DOHH2 (cell line): Measurements from ENCODE around the gene GNA14.
"Not testable (repeated sequence)": the region's sequence is repeated elsewhere in the genome, so short reads cannot be mapped to it uniquely, and the experiment has no call there.

ENCODE experiments used
- H3F3A ChIP-seq: fragments of 200-600 bp; sonication (generic), shearing (Covaris generic); 2 replicates; pipeline ENCODE4 v1.6.0; 2016; ENCODE audit warnings: antibody characterized with exemption, mild to moderate bottlenecking; ENCODE audit not compliant: control insufficient read depth, insufficient read depth
- H3K27ac ChIP-seq: fragments of 200-600 bp; sonication (generic); 2 replicates; pipeline ENCODE4 v1.5.1; 2014; ENCODE audit warnings: low read depth, mild to moderate bottlenecking, low read length, moderate library complexity
- H3K27me3 ChIP-seq: fragments of 200-600 bp; sonication (generic); 2 replicates; pipeline ENCODE4 v1.6.1; 2014; ENCODE audit warnings: mild to moderate bottlenecking, low read length, mixed read lengths; ENCODE audit not compliant: control insufficient read depth
- H3K36me3 ChIP-seq: fragments of 200-600 bp; sonication (generic); 2 replicates; pipeline ENCODE4 v1.6.1; 2014; ENCODE audit warnings: mild to moderate bottlenecking, low read length, moderate library complexity, mixed read lengths; ENCODE audit not compliant: control insufficient read depth
- H3K4me1 ChIP-seq: fragments of 200-600 bp; sonication (generic); 2 replicates; pipeline ENCODE4 v1.6.1; 2014; ENCODE audit warnings: mild to moderate bottlenecking, low read length, mixed read lengths; ENCODE audit not compliant: control insufficient read depth
- H3K4me2 ChIP-seq: fragments of 200-600 bp; sonication (generic); 2 replicates; pipeline ENCODE4 v1.6.0; 2014; ENCODE audit warnings: mild to moderate bottlenecking, low read length, moderate library complexity
- H3K4me3 ChIP-seq: fragments of 200-600 bp; sonication (generic); 2 replicates; pipeline ENCODE4 v1.5.1; 2014; ENCODE audit warnings: mild to moderate bottlenecking, low read length, mixed read lengths
- H3K79me2 ChIP-seq: fragments of 200-600 bp; sonication (generic); 2 replicates; pipeline ENCODE4 v1.6.1; 2014; ENCODE audit warnings: mild to moderate bottlenecking, low read length, mixed read lengths; ENCODE audit not compliant: control insufficient read depth
- H3K9me2 ChIP-seq: fragments of 200-600 bp; sonication (generic); replicated peaks from 2 replicates; pipeline ENCODE4 v1.6.1; 2014; ENCODE audit warnings: mild to moderate bottlenecking, low read length, mixed read lengths; ENCODE audit not compliant: control insufficient read depth
- H3K9me3 ChIP-seq: fragments of 200-600 bp; sonication (generic); 2 replicates; pipeline ENCODE4 v1.6.1; 2014; ENCODE audit warnings: antibody characterized with exemption, low read length, mixed read lengths; ENCODE audit not compliant: control insufficient read depth, insufficient read depth
- H4K20me1 ChIP-seq: fragments of 200-600 bp; sonication (generic); 2 replicates; pipeline ENCODE4 v1.6.0; 2014; ENCODE audit warnings: low read depth, mild to moderate bottlenecking, antibody characterized with exemption, low read length, moderate library complexity; ENCODE audit not compliant: control insufficient read depth, insufficient read depth
- CTCF ChIP-seq: fragments of 200-600 bp; sonication (generic); IDR thresholded peaks from one replicate; pipeline ENCODE4 v1.5.1; 2014; ENCODE audit warnings: antibody characterized with exemption, mild to moderate bottlenecking, low read depth, low read length; ENCODE audit not compliant: poor library complexity, severe bottlenecking
- EZH2phosphoT487 ChIP-seq: fragments of 200-600 bp; sonication (generic); IDR thresholded peaks from 2 replicates; pipeline ENCODE4 v1.6.1; 2017; ENCODE audit warnings: borderline replicate concordance, mild to moderate bottlenecking, antibody characterized with exemption, low read length, moderate library complexity, mixed read lengths

Gene GNA14

DNA sequence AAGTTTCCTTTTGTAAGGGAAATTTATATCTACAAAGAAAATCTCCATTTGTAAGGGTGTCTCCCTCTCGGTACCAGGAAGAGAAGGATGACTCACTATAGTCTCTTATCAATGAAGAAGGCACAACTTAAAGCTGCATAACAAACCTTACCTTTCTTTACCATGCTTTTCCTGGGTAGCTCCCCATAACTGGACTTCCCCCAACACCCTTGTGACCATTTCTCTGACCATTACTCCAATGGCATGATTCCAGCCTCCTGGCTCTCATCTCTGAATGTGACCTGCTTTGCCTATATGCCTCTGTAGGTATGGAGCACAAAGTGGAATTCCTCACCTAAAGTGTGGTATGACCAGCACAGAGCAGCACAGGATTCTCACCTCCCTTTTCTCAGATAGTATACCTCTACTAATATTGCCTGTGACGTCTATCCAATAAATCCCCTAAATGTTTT lies 62.8 kb downstream of the GNA14 start:
- no peak overlapping the region for H3K4me3 ChIP-seq
- H3K27ac ChIP-seq, result no peak overlapping the region
- no peaks in the 10 kb centered on the region for H3K4me1 ChIP-seq
- no peaks in the 10 kb centered on the region for H3K27me3 ChIP-seq
- H3K36me3 ChIP-seq, result no peaks in the 10 kb centered on the region
- H3K9me3 ChIP-seq, result no peaks in the 10 kb centered on the region
- no peaks in the 10 kb centered on the region for H3K9me2 ChIP-seq
- no peak overlapping the region for H3K4me2 ChIP-seq
- no peaks in the 10 kb centered on the region for H3F3A ChIP-seq
- TF ChIP-seq EZH2phosphoT487, result no peak
- no peak for TF ChIP-seq CTCF
- no peaks in the 10 kb centered on the region for H4K20me1 ChIP-seq
- no peaks in the 10 kb centered on the region for H3K79me2 ChIP-seq

DNA sequence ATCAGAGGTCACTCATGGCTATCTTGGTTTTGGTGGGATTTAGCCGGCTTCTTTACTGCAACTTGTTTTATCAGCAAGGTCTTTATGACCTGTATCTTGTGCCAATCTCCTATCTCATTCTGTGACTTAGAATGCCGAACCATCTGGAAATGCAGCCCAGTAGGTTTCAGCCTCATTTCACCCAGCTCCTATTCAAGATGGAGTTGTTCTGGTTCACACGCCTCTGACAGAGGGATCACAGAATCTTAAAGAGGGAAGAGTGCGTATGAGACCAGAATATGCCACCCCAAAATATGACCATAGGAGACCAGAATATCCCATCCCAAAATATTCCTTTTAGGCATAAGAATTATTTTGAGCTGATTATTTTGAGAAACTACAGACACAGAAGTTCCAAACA lies 63.2 kb downstream of the GNA14 start:
- H3K4me3 ChIP-seq, H4K20me1 ChIP-seq, H3K36me3 ChIP-seq, H3K27ac ChIP-seq, H3K4me2 ChIP-seq, H3K9me2 ChIP-seq, H3K9me3 ChIP-seq, H3K79me2 ChIP-seq, H3K27me3 ChIP-seq, H3K4me1 ChIP-seq, H3F3A ChIP-seq: not testable (repeated sequence)

DNA sequence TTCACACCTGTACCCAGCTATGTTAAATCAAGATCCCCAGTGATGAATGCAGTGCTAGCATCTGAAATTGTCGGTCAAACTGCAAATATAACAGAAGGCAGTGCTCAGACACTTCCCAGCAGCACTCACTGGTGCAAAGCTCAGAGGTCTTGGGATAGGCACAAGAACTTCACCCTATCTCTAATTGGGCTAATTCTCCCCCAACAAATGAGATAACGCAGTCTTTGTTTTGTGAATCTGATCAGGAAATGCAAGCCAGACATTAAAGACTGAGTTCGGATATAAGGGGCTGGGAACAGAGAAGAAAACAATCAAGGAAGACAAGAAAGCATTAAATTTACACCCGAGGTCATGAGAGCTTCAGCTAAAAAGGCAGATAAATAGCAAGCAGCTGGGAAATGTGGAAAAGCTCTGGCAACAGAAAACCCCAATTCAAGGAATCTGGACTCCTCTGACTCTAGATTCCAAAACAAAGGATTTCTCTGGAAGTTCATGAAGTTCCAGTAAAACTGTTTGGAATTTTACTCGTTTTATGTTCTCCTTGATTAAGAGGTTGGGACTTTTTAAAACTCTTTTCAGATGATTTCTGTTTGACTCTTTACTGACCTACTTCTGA lies 65.1 kb downstream of the GNA14 start:
- no peaks in the 10 kb centered on the region for H3K36me3 ChIP-seq
- no peaks in the 10 kb centered on the region for H3K9me3 ChIP-seq
- no peaks in the 10 kb centered on the region for H4K20me1 ChIP-seq
- TF ChIP-seq CTCF, result no peak
- no peak for TF ChIP-seq EZH2phosphoT487
- H3K4me3 ChIP-seq, result no peak overlapping the region
- H3F3A ChIP-seq, result no peaks in the 10 kb centered on the region
- no peaks in the 10 kb centered on the region for H3K27me3 ChIP-seq
- no peak overlapping the region for H3K4me2 ChIP-seq
- no peaks in the 10 kb centered on the region for H3K9me2 ChIP-seq
- H3K79me2 ChIP-seq, result no peaks in the 10 kb centered on the region
- no peak overlapping the region for H3K27ac ChIP-seq
- no peaks in the 10 kb centered on the region for H3K4me1 ChIP-seq

DNA sequence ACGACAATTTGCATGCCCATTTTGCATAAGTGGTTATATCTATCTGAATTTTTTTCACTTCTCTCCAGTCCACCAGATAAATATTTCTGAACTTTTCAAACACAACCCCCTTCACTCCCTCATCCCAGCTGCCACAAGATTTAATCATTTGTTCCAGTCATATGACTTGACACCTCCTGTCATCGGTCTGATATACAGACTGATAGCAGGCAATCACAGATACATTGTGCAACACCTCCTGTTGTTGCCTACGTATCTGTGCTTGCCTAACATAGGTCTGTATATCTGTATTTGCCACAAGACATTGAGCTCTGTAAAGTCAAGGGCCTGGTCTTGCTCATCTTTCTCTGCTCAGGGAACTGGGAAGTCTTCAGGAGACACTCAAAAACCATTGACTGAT lies 65.6 kb downstream of the GNA14 start:
- Histone ChIP-seq H3K4me3 (no peak overlapping the region), H3F3A (no peaks in the 10 kb centered on the region), H3K27ac (no peak overlapping the region), H3K79me2 (no peaks in the 10 kb centered on the region), H3K4me2 (no peak overlapping the region), H3K9me3 (no peaks in the 10 kb centered on the region), H3K4me1 (no peaks in the 10 kb centered on the region), H3K9me2 (no peaks in the 10 kb centered on the region), H3K36me3 (no peaks in the 10 kb centered on the region), H3K27me3 (no peaks in the 10 kb centered on the region), H4K20me1 (no peaks in the 10 kb centered on the region)
- TF ChIP-seq CTCF (no peak), EZH2phosphoT487 (no peak)
